ENCODE measurements around the gene CAAP1. TPM values are rescaled to one million over a fixed set of nuclear protein-coding genes. Genes with fewer than 3 reads are reported as not detected.
"Not testable (repeated sequence)": the region's sequence is repeated elsewhere in the genome, so short reads cannot be mapped to it uniquely, and the experiment has no call there.

The CAAP1 gene, protein sequence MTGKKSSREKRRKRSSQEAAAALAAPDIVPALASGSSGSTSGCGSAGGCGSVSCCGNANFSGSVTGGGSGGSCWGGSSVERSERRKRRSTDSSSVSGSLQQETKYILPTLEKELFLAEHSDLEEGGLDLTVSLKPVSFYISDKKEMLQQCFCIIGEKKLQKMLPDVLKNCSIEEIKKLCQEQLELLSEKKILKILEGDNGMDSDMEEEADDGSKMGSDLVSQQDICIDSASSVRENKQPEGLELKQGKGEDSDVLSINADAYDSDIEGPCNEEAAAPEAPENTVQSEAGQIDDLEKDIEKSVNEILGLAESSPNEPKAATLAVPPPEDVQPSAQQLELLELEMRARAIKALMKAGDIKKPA
- 16.6 TPM for polyA plus RNA-seq (ENCODE audit: insufficient read length)

DNA sequence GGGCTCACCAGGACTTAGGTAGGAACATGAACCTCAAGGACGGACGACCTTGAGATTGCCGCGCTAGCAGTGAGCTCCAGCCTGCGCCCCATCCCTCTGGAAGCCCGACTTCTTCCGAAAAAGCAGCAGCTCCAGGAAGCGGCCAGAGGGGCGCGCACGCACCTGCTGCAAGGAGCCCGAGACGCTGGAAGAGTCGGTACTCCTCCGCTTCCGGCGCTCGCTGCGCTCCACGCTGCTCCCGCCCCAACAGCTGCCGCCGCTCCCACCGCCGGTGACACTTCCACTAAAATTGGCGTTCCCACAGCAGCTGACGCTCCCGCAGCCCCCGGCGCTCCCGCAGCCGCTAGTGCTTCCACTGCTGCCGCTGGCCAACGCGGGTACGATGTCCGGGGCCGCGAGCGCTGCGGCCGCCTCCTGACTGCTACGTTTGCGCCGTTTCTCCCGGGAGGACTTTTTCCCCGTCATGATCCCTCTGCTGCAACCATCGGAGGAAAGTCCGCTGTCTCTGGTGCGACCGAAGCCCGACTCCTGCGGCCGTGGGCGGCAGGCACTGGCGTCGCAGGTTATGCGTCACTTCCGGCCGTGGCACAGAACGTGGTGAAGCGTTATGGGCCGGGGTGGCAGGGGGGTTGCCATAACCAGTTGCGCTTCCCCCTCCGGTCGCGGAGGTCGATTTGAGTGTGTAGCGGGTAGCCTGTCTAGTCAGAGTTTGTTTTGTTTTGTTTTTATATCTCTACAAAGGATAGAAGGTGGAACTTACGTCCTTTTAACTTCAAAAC is at the start of gene CAAP1:
Gene CAAP1 (minus strand): TSS at position 552 of the 779 bp plus-strand sequence. CDS start 87 bp downstream, at position 465.
- DNase-seq (ENCODE audit: low read depth): peak; percentile 79

DNA sequence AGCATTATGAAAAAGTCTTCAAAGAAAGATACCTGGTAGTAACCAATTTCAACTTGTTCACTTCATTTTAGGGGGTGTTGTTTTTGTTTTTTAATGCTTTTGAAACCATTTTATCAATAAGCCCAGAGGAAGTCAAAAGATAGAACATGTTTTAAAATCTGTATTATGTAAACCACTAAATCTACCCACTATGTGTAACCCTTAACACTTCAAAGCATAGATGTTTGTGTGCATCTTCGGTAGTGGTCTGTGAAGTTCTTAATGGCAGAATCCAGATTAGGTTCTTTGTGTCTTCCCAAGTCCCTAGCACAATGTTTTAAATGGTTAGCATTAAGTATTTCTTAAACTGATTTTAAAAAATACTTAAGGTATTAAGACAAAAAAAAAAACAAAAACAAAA is 48.2 kb upstream of the CAAP1 start:
- no peak for DNase-seq (ENCODE audit: low read depth)

- DNase-seq (ENCODE audit: low read depth): no peak
These were observed 47.5 kb upstream of the CAAP1 start for GRCh38 chr9:26939955-26940711.

DNA sequence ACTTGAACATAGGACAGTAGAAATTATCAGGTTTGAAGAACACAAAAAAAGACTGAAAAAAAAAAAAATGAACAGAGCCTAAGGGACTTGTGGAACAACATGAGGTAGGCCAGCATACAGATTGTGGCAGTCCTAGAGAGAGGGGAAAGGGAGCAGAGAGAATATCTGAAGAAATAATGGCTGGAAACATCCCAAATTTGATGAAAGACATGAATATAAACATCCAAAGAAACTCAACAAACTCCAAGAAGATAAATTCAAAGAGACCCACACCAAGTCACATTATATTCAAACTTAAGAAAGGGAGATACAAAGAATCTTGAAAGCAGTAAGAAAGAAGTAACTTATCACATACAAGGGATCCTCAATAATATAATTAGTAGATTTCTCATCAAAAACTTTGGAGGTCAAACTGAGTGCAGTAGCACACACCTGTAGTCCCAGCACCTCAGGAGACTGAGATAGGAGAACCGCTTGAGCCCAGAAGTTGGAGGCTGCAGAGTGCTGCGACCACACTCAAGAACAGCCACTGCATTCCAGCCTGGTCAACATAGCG is 45.3 kb upstream of the CAAP1 start:
- DNase-seq (ENCODE audit: low read depth): no peak

- DNase-seq (ENCODE audit: low read depth): no peak
These were observed 43.2 kb upstream of the CAAP1 start for GRCh38 chr9:26935847-26936246.

GRCh38 chr9:26928902-26929495 is 36.4 kb upstream of the CAAP1 start:
- no peak for DNase-seq (ENCODE audit: low read depth)

- no peak for DNase-seq (ENCODE audit: low read depth)
These were observed 33.0 kb upstream of the CAAP1 start for GRCh38 chr9:26925609-26926008.

- no peak for DNase-seq (ENCODE audit: low read depth)
These were observed 27.1 kb upstream of the CAAP1 start for GRCh38 chr9:26919698-26920097.

DNA sequence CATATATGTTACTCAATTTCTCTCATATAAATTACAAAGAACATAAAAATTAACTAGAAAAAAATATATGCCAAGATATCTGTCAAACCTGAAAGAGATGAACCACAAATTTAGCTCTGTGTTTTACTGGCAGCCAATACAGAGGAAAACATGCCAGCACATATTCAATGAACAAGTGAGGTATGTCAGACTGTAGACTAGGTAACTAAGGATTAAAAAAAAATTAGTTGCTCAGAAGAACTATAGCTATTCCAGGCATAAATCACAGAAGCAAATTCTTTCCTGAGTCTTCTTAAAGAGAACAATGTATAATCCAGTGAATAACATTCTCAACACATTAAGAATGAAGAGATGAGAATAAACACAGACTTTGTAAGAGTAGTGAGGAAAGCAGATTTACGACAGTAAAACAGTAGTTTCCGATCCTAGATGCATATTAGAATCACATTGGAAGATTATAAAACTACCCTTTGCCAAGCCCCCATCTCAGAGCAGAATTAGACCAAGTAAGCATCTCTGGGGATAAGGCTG is 20.6 kb upstream of the CAAP1 start:
- no peak for DNase-seq (ENCODE audit: low read depth)

DNA sequence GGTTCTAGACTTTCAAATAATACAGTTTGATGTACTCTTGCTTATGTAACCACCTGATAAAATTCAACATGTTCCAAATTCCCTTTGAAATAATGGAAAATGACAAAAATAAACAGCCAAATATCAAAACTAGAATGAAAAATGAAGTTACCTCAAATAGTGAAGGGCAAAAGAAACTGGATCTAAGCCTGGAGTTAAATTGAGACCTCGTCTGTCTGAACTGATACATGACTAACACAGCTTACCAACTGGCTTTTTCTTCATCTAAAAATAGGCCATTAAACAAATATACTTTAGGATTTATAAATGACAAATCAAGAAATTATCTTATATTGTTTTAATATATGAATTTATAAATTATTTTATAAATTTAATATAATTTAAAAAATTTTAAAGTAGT is 12.1 kb upstream of the CAAP1 start:
- no peak for DNase-seq (ENCODE audit: low read depth)

DNA sequence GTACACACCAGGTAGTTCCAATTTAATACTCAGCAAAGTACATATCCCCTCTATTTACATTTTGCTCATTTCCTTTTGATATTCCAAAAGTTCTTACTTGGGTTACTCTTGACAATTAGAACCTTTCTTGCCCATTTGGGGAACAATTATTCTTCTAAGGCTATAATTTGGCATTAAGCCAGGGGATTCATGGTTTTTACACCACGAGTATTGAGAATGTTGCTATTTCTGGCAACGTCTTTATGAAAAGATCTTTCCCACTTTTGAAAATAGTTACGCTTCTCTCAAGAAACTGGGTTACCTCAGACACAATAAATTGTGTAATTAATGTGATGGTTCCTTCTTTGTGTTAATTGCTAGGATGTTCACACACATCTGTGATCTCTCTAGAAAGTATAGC is 11.5 kb upstream of the CAAP1 start:
- DNase-seq (ENCODE audit: low read depth): no peak

DNA sequence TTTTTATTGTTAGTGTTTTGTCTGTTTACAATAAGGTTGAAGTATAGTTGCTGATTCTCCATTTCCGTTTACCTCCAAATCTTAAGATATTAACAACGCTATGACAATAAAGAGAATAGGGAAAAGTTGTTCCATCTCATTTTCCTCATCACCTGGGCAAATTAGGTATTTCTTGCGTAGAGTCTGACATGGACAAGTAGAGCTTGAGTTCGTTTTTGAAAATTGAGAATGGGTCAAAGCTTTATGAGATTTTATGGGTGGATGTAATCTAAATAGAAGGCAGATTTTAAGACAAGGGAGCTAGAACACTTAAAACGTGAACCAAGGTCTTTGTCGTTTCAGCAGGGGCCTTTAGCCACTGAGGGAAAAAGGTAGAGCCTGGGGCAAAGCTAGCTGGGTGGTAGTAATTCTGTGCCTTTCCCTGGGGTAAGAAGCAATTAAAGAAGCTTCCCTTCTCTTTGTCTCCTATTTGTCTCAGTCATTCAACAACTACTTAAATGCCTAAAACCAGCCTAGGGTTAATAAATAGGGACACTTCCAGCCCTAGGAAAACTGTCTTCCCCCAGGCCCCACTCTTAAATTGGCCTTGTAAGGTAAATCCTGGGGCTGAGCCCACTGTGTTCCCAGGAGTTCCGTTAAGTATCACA is 551 bp upstream of the CAAP1 start:
- DNase-seq (ENCODE audit: low read depth): no peak

- no peak for DNase-seq (ENCODE audit: low read depth)
These were observed 876 bp downstream of the CAAP1 start for GRCh38 chr9:26891726-26892125.

GRCh38 chr9:26888271-26888670 is 4.3 kb downstream of the CAAP1 start:
- no peak for DNase-seq (ENCODE audit: low read depth)

DNA sequence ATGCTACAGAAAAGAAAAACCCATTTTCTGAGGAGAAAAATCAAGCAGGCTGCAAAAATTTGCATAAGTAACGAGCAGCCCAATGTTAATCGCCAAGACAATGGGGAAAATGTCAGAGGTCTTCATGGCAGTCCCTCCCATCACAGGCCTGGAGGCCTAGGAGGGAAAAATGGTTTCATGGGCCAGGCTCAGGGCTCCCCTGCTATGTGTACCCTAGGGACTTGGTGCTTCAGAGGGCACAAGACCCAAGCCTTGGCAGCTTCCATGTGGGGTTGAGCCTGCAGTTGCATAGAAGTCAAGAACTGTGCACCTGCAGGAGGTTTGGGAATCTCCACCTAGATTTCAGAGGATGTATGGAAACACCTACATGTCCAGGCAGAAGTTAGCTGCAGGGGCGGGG is 10.4 kb downstream of the CAAP1 start:
- DNase-seq (ENCODE audit: low read depth): no peak

GRCh38 chr9:26880262-26880661 is 12.3 kb downstream of the CAAP1 start:
- DNase-seq (ENCODE audit: low read depth): no peak

- DNase-seq (ENCODE audit: low read depth): not testable (repeated sequence)
These were observed 17.4 kb downstream of the CAAP1 start for GRCh38 chr9:26875155-26875554.

DNA sequence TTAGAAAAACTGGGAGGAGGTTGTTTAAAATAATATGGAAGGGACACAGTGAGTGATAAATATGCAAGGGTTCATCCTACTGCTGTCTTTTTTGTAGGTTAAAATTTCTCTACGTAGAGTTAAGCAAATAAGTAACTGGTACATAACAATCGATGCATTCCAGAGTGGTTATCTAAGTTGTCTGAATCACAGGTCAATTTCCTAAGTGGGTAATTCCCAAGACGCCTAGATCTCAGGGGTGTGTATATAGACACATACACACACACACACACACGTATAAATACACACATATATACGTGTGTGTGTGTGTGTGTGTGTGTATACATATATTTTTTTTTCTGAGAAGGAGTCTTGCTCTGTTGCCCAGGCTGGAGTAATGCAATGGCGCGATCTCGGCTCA is 22.3 kb downstream of the CAAP1 start:
- DNase-seq (ENCODE audit: low read depth): no peak

DNA sequence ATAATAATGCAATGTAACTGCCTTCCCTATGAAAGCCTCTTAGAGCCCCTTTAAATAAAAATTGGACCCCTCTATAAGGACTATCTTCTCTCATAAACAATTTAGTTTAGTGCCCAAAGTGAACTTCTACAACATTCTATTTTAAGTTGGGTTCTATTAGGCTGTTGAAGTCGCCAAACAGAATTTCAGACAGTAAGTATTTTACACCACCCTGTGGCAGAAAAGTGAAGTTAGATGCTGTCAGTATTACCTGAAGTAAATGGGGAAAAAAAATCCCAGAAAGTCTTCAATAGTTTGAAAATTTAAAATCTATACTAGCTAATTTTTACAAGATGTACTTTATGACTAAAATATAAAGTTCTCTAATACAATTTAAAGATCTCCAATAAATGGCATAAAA is 29.5 kb downstream of the CAAP1 start:
- DNase-seq (ENCODE audit: low read depth): no peak

DNA sequence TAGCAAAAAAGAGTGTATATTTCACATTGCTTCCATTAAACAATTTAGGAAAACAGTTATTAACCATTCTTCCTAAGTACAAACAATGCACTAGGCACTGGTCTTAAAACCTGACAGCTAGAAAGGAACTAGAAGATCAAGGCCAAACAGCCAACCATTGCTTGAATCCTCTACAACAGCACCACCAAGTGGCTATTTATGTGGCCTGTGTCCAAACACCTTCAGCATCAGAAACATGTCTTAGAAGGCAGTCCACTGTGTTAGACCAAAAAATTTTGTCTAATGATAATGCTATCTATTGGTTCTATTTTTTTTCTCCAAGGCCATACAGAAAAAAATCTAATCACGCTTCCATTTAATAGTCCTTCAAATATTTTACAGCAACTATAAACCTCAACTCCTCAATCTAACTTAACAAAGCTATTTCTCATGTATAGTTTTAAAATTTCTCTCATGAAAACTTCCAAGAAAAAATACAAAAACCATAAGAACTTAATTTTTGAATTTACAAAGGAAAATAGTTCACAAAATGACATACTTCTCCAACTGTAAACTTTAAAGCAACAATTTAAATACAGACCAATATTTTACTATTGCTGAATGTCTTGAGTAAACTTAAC is 36.1 kb downstream of the CAAP1 start:
- DNase-seq (ENCODE audit: low read depth): no peak
